Left ventricle myocardium inferior (tissue), 1 donor: ENCODE measurements around the gene NRL. TPM values are rescaled to one million over a fixed set of nuclear protein-coding genes. Genes with fewer than 3 reads are reported as not detected.

Experiments
- DNase-seq: peaks from one replicate; pipeline ENCODE4 v3.0.0-alpha.2; 2020
- H3K27ac ChIP-seq: fragments of 200-600 bp; replicated peaks from 2 replicates; pipeline ENCODE4 v1.8.0; 2021
- H3K27me3 ChIP-seq: fragments of 200-600 bp; 2 replicates; pipeline ENCODE4 v1.8.0; 2021; ENCODE audit warnings: low read depth
- H3K36me3 ChIP-seq: fragments of 200-600 bp; 2 replicates; pipeline ENCODE4 v1.8.0; 2021
- H3K4me1 ChIP-seq: fragments of 200-600 bp; 2 replicates; pipeline ENCODE4 v1.8.0; 2021
- H3K4me3 ChIP-seq: fragments of 200-600 bp; 2 replicates; pipeline ENCODE4 v1.8.0; 2021; ENCODE audit warnings: mild to moderate bottlenecking, moderate library complexity
- H3K9me3 ChIP-seq: fragments of 200-600 bp; replicated peaks from 2 replicates; pipeline ENCODE4 v1.8.0; 2021
- CTCF ChIP-seq: fragments of 200-600 bp; IDR thresholded peaks from 2 replicates; pipeline ENCODE4 v1.8.0; 2021; ENCODE audit warnings: antibody characterized with exemption, mild to moderate bottlenecking, borderline replicate concordance
- intact Hi-C: fragments of 100-400 bp; cut with micrococcal nuclease; formaldehyde crosslinking; loops from one replicate; pipeline ENCODE4 v1.11.0; 2022
- long read RNA-seq: library from polyadenylated mRNA; unstranded; transcript quantifications from one replicate; pipeline ENCODE4 v2.0.0, GENCODE V29; 2021
- total RNA-seq: library from RNA; stranded (reverse); fragmentation: NEBNext Ultra II Directional; extraction: Animal tissue kit (Norgen Biotek cat#: 25700); gene quantifications from one replicate; pipeline ENCODE4 v1.2.1, GENCODE V29; 2021
- donor health status: DM: no; HTN: yes; CAD: no; lungs with severe emphysema.

NRL gene
- 1.5 TPM for total RNA-seq
- long read RNA-seq, partial matches to known transcripts, result 0 of 5 reads
- long read RNA-seq, other reads (novel, unspliced or antisense), result 4 of 5 reads

- peaks cover 36% of the 10 kb centered on the region for H3K36me3 ChIP-seq
Measured at GRCh38 chr14:24114532-24115421, at the start of gene NRL, which contains the start of gene DCAF11. TSS of gene NRL (minus strand) at chr14:24114949. CDS start at chr14:24082848, 32,101 bp downstream. TSS of gene DCAF11 (plus strand) at chr14:24114777. CDS start at chr14:24115595, 818 bp downstream.

GRCh38 chr14:24162093-24162492 lies 47.3 kb upstream of the NRL start:
- no peak for TF ChIP-seq CTCF
- peaks cover 77% of the 10 kb centered on the region for H3K36me3 ChIP-seq
- intact Hi-C loops, result no loop called here
- no peaks in the 10 kb centered on the region for H3K27me3 ChIP-seq
- H3K9me3 ChIP-seq, result no peaks in the 10 kb centered on the region
- H3K4me3 ChIP-seq, result peak overlapping the region; percentile 75
- H3K27ac ChIP-seq, result peak overlapping the region; percentile 98
- peaks cover 45% of the 10 kb centered on the region for H3K4me1 ChIP-seq
- no peak for DNase-seq

More at GRCh38 chr14:24114532-24115421, at the start of gene NRL, which contains the start of gene DCAF11:
- peaks cover 35% of the 10 kb centered on the region for H3K4me1 ChIP-seq
- no peak for TF ChIP-seq CTCF
- DNase-seq, result peak; percentile 98
- intact Hi-C loops, result no loop called here
- H3K27me3 ChIP-seq, result no peaks in the 10 kb centered on the region
- H3K27ac ChIP-seq, result peak within 1 kb of the TSS; percentile 98
- H3K4me3 ChIP-seq, result peak within 1 kb of the TSS; percentile 76
- H3K9me3 ChIP-seq, result no peaks in the 10 kb centered on the region

DNA sequence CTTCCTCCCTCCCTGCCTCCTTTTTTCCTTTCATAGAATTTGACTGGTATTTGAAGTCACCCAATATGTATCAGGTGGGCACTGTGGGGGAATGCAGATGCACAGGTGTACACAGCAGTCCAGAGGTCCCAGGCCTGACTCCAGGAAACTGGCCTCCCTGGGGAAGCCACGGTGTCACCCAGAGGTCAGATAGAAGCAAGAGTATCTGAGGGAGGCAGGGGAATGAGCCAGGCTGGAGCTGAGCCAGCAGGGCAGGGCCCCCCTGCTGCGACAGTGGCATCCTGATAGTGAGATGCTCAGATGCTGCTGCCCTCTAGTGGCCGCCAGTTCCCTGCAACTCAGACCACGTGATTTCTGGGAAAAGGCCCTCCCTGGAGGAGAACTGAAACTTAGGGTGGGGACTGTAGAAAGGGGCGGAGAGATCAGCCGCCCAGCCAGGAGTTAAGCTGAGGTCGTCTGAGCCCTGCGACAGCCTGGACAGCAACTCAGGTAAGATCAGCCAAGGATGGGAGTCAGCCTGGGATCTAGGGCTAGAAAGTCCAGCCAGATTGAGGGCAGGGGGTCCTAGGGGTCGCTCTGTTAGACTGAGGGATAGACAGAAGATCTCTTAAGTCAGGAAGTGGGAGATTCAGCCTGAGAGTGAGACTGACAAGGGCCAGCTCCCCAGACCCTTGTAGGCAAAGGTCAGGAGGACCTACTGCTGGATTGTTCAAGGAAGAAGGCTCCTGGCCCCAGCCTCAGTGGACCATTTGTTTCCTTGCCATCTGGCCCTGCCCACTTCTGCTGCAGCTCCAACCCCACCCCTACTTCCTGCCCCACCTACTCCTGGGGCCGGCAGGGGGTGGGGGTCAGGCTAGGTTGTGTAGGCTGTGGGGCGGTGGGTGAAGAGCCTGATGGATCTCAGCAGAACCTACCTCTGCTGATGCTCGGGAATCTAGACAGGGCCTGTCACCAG lies 46.4 kb upstream of the NRL start, which contains the start of gene IRF9:
IRF9 (plus strand) TSS at position 416 of the 955 bp plus-strand sequence. CDS start 880 bp downstream, outside the sequence.
- Histone ChIP-seq H3K4me1 (peaks cover 45% of the 10 kb centered on the region), H3K27me3 (no peaks in the 10 kb centered on the region)
- intact Hi-C loops, result no loop called here

DNA sequence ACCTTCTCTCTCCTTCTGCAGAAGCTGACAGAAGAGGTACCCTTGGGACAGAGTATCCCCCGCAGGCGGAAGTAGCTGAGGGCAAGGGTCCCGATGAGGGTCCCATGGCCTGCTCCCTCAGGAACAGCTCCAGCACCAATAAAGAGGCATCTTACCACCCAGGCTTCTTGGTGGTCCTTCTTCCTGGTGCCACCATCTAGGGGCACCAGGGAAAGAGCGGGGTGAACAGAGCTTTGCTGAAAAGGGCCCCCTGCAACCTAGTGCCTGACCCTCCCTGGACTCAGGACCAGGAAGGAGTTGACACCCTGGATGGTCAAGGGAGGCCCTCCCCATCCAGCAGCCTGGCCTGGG lies 45.7 kb upstream of the NRL start:
- no peak for DNase-seq
- Histone ChIP-seq H3K27me3 (no peaks in the 10 kb centered on the region), H3K9me3 (no peaks in the 10 kb centered on the region), H3K4me1 (peaks cover 45% of the 10 kb centered on the region), H3K27ac (peak overlapping the region; percentile 98), H3K4me3 (no peak overlapping the region), H3K36me3 (peaks cover 77% of the 10 kb centered on the region)
- no peak for TF ChIP-seq CTCF
- intact Hi-C loops, result no loop called here

More for the DNA sequence above, 46.4 kb upstream of the NRL start, which contains the start of gene IRF9:
- H3K36me3 ChIP-seq, result peaks cover 77% of the 10 kb centered on the region
- peak; percentile 98 for TF ChIP-seq CTCF
- peak within 1 kb of the TSS; percentile 75 for H3K4me3 ChIP-seq
- no peaks in the 10 kb centered on the region for H3K9me3 ChIP-seq
- peak; percentile 95 for DNase-seq
- H3K27ac ChIP-seq, result peak within 1 kb of the TSS; percentile 98

DNA sequence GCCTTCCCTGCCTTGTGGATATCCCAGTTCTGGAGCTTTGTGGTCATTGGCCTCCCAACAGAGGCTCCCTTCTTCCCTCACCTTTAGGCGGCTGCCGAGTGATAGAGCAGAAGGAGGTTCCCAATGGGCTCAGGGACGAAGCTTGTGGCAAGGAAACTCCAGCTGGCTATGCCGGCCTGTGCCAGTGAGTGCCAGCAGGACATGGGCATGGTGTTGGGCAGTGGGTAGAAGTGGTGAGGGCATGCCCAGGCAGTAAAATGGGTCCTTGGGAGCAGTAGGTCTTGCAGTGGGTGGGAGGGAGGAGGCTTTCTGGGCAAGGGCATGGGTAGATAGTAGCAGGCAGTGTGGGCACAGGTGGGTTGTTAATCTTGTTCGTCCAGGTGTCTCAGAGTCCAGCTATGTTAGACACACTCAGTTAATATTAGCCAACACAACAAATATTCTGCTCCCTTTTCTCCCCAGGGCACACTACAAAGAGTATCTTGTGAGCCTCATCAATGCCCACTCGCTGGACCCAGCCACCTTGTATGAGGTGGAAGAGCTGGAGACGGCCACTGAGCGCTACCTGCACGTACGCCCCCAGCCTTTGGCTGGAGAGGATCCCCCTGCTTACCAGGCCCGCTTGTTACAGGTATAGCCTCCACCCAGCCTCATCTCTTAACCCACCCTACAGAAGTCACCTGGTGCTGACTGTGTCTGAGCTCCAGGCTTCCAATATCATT lies 45.2 kb upstream of the NRL start:
- no peak for DNase-seq
- H3K9me3 ChIP-seq, result no peaks in the 10 kb centered on the region
- H3K36me3 ChIP-seq, result peaks cover 77% of the 10 kb centered on the region
- H3K27me3 ChIP-seq, result no peaks in the 10 kb centered on the region
- no peak for TF ChIP-seq CTCF
- H3K4me3 ChIP-seq, result no peak overlapping the region
- H3K27ac ChIP-seq, result peak overlapping the region; percentile 98
- H3K4me1 ChIP-seq, result peaks cover 45% of the 10 kb centered on the region
- intact Hi-C loops, result no loop called here
